ENCODE results near the gene ALKBH1.

- TF ChIP-seq CTCF (IDR thresholded peaks at IDR 0.05) (no peak), POLR2A (IDR thresholded peaks at IDR 0.05) (no peak)
Observed at GRCh38 chr14:77630111-77630510, 77.7 kb downstream of the ALKBH1 start.
